Type B pancreatic cell (in vitro differentiated cells): ENCODE results near the gene HRG. TPM values are rescaled to one million over a fixed set of nuclear protein-coding genes. Genes with fewer than 3 reads are reported as not detected.

Experiments
- DNase-seq: peaks from one replicate; pipeline ENCODE4 v3.0.0; 2021; ENCODE audit warnings: mixed read lengths; ENCODE audit not compliant: unreplicated experiment; ENCODE audit errors: extremely low spot score
- H3K27ac Mint-ChIP-seq: 2 replicates; pipeline ENCODE4 v1.8.0; 2021; ENCODE audit warnings: mild to moderate bottlenecking, mixed read lengths
- H3K27me3 Mint-ChIP-seq: 2 replicates; pipeline ENCODE4 v1.8.0; 2021; ENCODE audit warnings: mixed read lengths
- H3K36me3 Mint-ChIP-seq: 2 replicates; pipeline ENCODE4 v1.8.0; 2021; ENCODE audit warnings: mixed read lengths
- H3K4me1 Mint-ChIP-seq: one replicate; pipeline ENCODE4 v1.8.0; 2021; ENCODE audit warnings: mixed read lengths; ENCODE audit not compliant: unreplicated experiment
- H3K4me3 Mint-ChIP-seq: 2 replicates; pipeline ENCODE4 v1.8.0; 2021; ENCODE audit warnings: mild to moderate bottlenecking, mixed read lengths
- H3K9me3 Mint-ChIP-seq: 2 replicates; pipeline ENCODE4 v1.8.0; 2021; ENCODE audit warnings: mixed read lengths
- CTCF ChIP-seq: fragments of 200-600 bp; sonication (generic); conservative IDR thresholded peaks from 2 replicates; pipeline ENCODE4 v1.5.0; 2021; ENCODE audit warnings: antibody characterized with exemption, mild to moderate bottlenecking
- total RNA-seq: library from RNA; stranded (reverse); gene quantifications from 2 replicates; pipeline ENCODE4 v1.2.1, GENCODE V29; 2021; ENCODE audit warnings: low replicate concordance

Gene HRG
- total RNA-seq, 1 donor from 2014 or later = not detected

- Mint-ChIP-seq H3K27me3 (peaks cover 28% of the 10 kb centered on the region), H3K4me3 (no peak overlapping the region), H3K36me3 (no peaks in the 10 kb centered on the region), H3K9me3 (no peaks in the 10 kb centered on the region), H3K27ac (no peak overlapping the region), H3K4me1 (peaks cover 4% of the 10 kb centered on the region)
- DNase-seq = no peak
- TF ChIP-seq CTCF = no peak
Observed at GRCh38 chr3:186670155-186670554, 4.3 kb downstream of the HRG start.

- H3K9me3 Mint-ChIP-seq = no peaks in the 10 kb centered on the region
- H3K4me3 Mint-ChIP-seq = no peak overlapping the region
- peaks cover 25% of the 10 kb centered on the region for H3K27me3 Mint-ChIP-seq
- H3K36me3 Mint-ChIP-seq = no peaks in the 10 kb centered on the region
- TF ChIP-seq CTCF = no peak
- no peaks in the 10 kb centered on the region for H3K4me1 Mint-ChIP-seq
- no peak for DNase-seq
- H3K27ac Mint-ChIP-seq = no peak overlapping the region
Observed at GRCh38 chr3:186671051-186671450, 5.2 kb downstream of the HRG start.

GRCh38 chr3:186678604-186679003 is 12.8 kb downstream of the HRG start:
- Mint-ChIP-seq H3K27me3 (peaks cover 40% of the 10 kb centered on the region), H3K27ac (no peak overlapping the region), H3K4me1 (no peaks in the 10 kb centered on the region), H3K9me3 (no peaks in the 10 kb centered on the region), H3K36me3 (no peaks in the 10 kb centered on the region), H3K4me3 (no peak overlapping the region)
- no peak for TF ChIP-seq CTCF
- no peak for DNase-seq

- Mint-ChIP-seq H3K9me3 (no peaks in the 10 kb centered on the region), H3K36me3 (no peaks in the 10 kb centered on the region), H3K4me3 (no peak overlapping the region), H3K27ac (no peak overlapping the region), H3K4me1 (no peaks in the 10 kb centered on the region), H3K27me3 (peaks cover 35% of the 10 kb centered on the region)
- no peak for TF ChIP-seq CTCF
- DNase-seq = no peak
Observed at GRCh38 chr3:186679151-186679550, 13.3 kb downstream of the HRG start.

GRCh38 chr3:186680869-186681268 is 15.1 kb downstream of the HRG start:
- no peaks in the 10 kb centered on the region for H3K4me1 Mint-ChIP-seq
- no peak for TF ChIP-seq CTCF
- no peak for DNase-seq
- no peaks in the 10 kb centered on the region for H3K36me3 Mint-ChIP-seq
- H3K9me3 Mint-ChIP-seq = no peaks in the 10 kb centered on the region
- H3K27ac Mint-ChIP-seq = no peak overlapping the region
- no peak overlapping the region for H3K4me3 Mint-ChIP-seq
- peaks cover 35% of the 10 kb centered on the region for H3K27me3 Mint-ChIP-seq

- H3K27me3 Mint-ChIP-seq = peaks cover 37% of the 10 kb centered on the region
- H3K36me3 Mint-ChIP-seq = no peaks in the 10 kb centered on the region
- no peak for DNase-seq
- no peak overlapping the region for H3K27ac Mint-ChIP-seq
- TF ChIP-seq CTCF = no peak
- no peak overlapping the region for H3K4me3 Mint-ChIP-seq
- H3K9me3 Mint-ChIP-seq = peaks cover 5% of the 10 kb centered on the region
- no peaks in the 10 kb centered on the region for H3K4me1 Mint-ChIP-seq
Observed at GRCh38 chr3:186682812-186683211, 17.0 kb downstream of the HRG start.
